Caco-2 (cell line): ENCODE results near the gene GADD45GIP1. TPM values are rescaled to one million over a fixed set of nuclear protein-coding genes. Genes with fewer than 3 reads are reported as not detected.

ENCODE experiments used
- BruUV-seq: library from RNA; stranded (reverse); fragments of 400-500 nt; replicated peaks from 2 replicates; lab custom pipeline; 2021; lab: Mats Ljungman, UMichigan
- CTCF ChIA-PET: fragments of 300-600 bp; sonication (Branson Sonifier 250); formaldehyde crosslinking; loops from one replicate; lab custom pipeline; 2022; ENCODE audit warnings: antibody characterized with exemption; lab: Charles Lee
- POLR2A ChIA-PET: fragments of 300-600 bp; sonication (Branson Sonifier 250); formaldehyde crosslinking; loops from one replicate; lab custom pipeline; 2022; ENCODE audit warnings: antibody characterized with exemption; lab: Charles Lee
- DNase-seq, 2 experiments: peaks; one replicate each; pipeline versions ENCODE4 v3.0.0 to v3.0.0-alpha.2; 2020 to 2022
- H3K27me3 ChIP-seq: replicated peaks from 2 replicates; pipeline ENCODE4 v1.6.0; 2011; ENCODE audit warnings: low read length; ENCODE audit not compliant: control insufficient read depth, insufficient read depth
- H3K36me3 ChIP-seq: 2 replicates; pipeline ENCODE4 v1.5.1; 2011; ENCODE audit warnings: low read length; ENCODE audit not compliant: control insufficient read depth, insufficient read depth
- H3K4me1 ChIP-seq: fragments of 250-450 bp; sonication (Bioruptor Pico); 2 replicates; pipeline ENCODE4 v1.5.1; 2020; ENCODE audit warnings: mild to moderate bottlenecking
- H3K4me3 ChIP-seq: 2 replicates; pipeline ENCODE4 v1.5.1; 2011; ENCODE audit warnings: low read depth, mild to moderate bottlenecking, control low read depth, low read length
- H3K9me3 ChIP-seq: fragments of 250-450 bp; sonication (Bioruptor Pico); 2 replicates; pipeline ENCODE4 v1.5.1; 2020; ENCODE audit warnings: mild to moderate bottlenecking, moderate library complexity
- H3K27ac Mint-ChIP-seq: one replicate; pipeline ENCODE4 v1.8.0; 2022; ENCODE audit warnings: mixed read lengths; ENCODE audit not compliant: unreplicated experiment
- H3K27me3 Mint-ChIP-seq: one replicate; pipeline ENCODE4 v1.8.0; 2022; ENCODE audit warnings: mixed read lengths; ENCODE audit not compliant: insufficient read depth, unreplicated experiment
- H3K36me3 Mint-ChIP-seq: one replicate; pipeline ENCODE4 v1.8.0; 2022; ENCODE audit warnings: mild to moderate bottlenecking, mixed read lengths; ENCODE audit not compliant: insufficient read depth, unreplicated experiment
- H3K4me1 Mint-ChIP-seq: one replicate; pipeline ENCODE4 v1.8.0; 2022; ENCODE audit warnings: low read depth, mixed read lengths; ENCODE audit not compliant: unreplicated experiment
- H3K4me3 Mint-ChIP-seq: one replicate; pipeline ENCODE4 v1.8.0; 2022; ENCODE audit warnings: mild to moderate bottlenecking, moderate library complexity, mixed read lengths; ENCODE audit not compliant: unreplicated experiment
- H3K9me3 Mint-ChIP-seq: one replicate; pipeline ENCODE4 v1.8.0; 2022; ENCODE audit warnings: mixed read lengths; ENCODE audit not compliant: unreplicated experiment
- CTCF ChIP-seq, 2 experiments: fragments of 200-600 bp in 1 of 2; IDR thresholded peaks; 1 replicate in 1 of 2; 2 replicates in 1 of 2; pipeline versions ENCODE4 v1.5.1 to v1.8.0; 2011 to 2022; ENCODE audit warnings: antibody characterized with exemption in 1 of 2, control low read depth in 1 of 2, inconsistent platforms in 1 of 2, low read depth in 1 of 2, low read length in 1 of 2, mild to moderate bottlenecking in 1 of 2, moderate library complexity in 1 of 2; ENCODE audit not compliant: insufficient read depth in 1 of 2, severe bottlenecking in 1 of 2, unreplicated experiment in 1 of 2
- intact Hi-C: fragments of 100-400 bp; cut with micrococcal nuclease; formaldehyde crosslinking; loops from one replicate; pipeline ENCODE4 v1.10.0; 2022; ENCODE audit not compliant: unreplicated experiment
- total RNA-seq: library from RNA; stranded (reverse); gene quantifications from 2 replicates; pipeline ENCODE4 v1.2.3, GENCODE V29; 2022

Gene GADD45GIP1
- total RNA-seq, 1 experiment from 2014 or later, result 39.3 TPM

- no peak overlapping the region for H3K27ac Mint-ChIP-seq
- no peak for DNase-seq
- no peaks in the 10 kb centered on the region for H3K9me3 ChIP-seq
- H3K4me3 ChIP-seq, result no peak overlapping the region
- no peaks in the 10 kb centered on the region for H3K9me3 Mint-ChIP-seq
- H3K27me3 ChIP-seq, result no peaks in the 10 kb centered on the region
- BruUV-seq, result no TSS peak
- H3K27me3 Mint-ChIP-seq, result no peaks in the 10 kb centered on the region
- H3K4me1 ChIP-seq, result no peaks in the 10 kb centered on the region
- CTCF ChIA-PET, result no interaction called here
- peaks cover 11% of the 10 kb centered on the region for H3K36me3 Mint-ChIP-seq
- intact Hi-C loops, result no loop called here
- H3K4me1 Mint-ChIP-seq, result no peaks in the 10 kb centered on the region
- no peaks in the 10 kb centered on the region for H3K36me3 ChIP-seq
- POLR2A ChIA-PET, result no interaction called here
- TF ChIP-seq CTCF (IDR thresholded peaks at IDR 0.05; ENCODE audit: insufficient read depth in 1 of 2, low read depth in 1 of 2, low read length in 1 of 2, severe bottlenecking in 1 of 2, unreplicated experiment in 1 of 2), result no peak
- no peak overlapping the region for H3K4me3 Mint-ChIP-seq
These were observed 43.0 kb downstream of the GADD45GIP1 start for GRCh38 chr19:12913851-12914690.

- Histone ChIP-seq H3K4me1 (no peaks in the 10 kb centered on the region), H3K9me3 (no peaks in the 10 kb centered on the region), H3K36me3 (no peaks in the 10 kb centered on the region), H3K4me3 (no peak overlapping the region), H3K27me3 (no peaks in the 10 kb centered on the region)
- intact Hi-C loops, result no loop called here
- H3K4me1 Mint-ChIP-seq, result no peaks in the 10 kb centered on the region
- H3K9me3 Mint-ChIP-seq, result no peaks in the 10 kb centered on the region
- BruUV-seq, result no TSS peak
- CTCF ChIA-PET, result no interaction called here
- H3K27me3 Mint-ChIP-seq, result no peaks in the 10 kb centered on the region
- peaks cover 1% of the 10 kb centered on the region for H3K36me3 Mint-ChIP-seq
- no peak overlapping the region for H3K27ac Mint-ChIP-seq
- no peak for TF ChIP-seq CTCF (IDR thresholded peaks at IDR 0.05; ENCODE audit: insufficient read depth in 1 of 2, low read depth in 1 of 2, low read length in 1 of 2, severe bottlenecking in 1 of 2, unreplicated experiment in 1 of 2)
- POLR2A ChIA-PET, result no interaction called here
- no peak for DNase-seq
- no peak overlapping the region for H3K4me3 Mint-ChIP-seq
These were observed 43.9 kb downstream of the GADD45GIP1 start for GRCh38 chr19:12913011-12913561.

GRCh38 chr19:12912571-12912970, 44.5 kb downstream of the GADD45GIP1 start:
- POLR2A ChIA-PET, result no interaction called here
- intact Hi-C loops, result no loop called here
- CTCF ChIA-PET, result no interaction called here
- no TSS peak for BruUV-seq
- Histone ChIP-seq H3K27me3 (no peaks in the 10 kb centered on the region), H3K9me3 (no peaks in the 10 kb centered on the region), H3K4me1 (no peaks in the 10 kb centered on the region), H3K4me3 (no peak overlapping the region), H3K36me3 (no peaks in the 10 kb centered on the region)
- TF ChIP-seq CTCF (IDR thresholded peaks at IDR 0.05; ENCODE audit: insufficient read depth in 1 of 2, low read depth in 1 of 2, low read length in 1 of 2, severe bottlenecking in 1 of 2, unreplicated experiment in 1 of 2), result no peak
- H3K9me3 Mint-ChIP-seq, result no peaks in the 10 kb centered on the region
- H3K4me3 Mint-ChIP-seq, result no peak overlapping the region
- no peak overlapping the region for H3K27ac Mint-ChIP-seq
- no peaks in the 10 kb centered on the region for H3K4me1 Mint-ChIP-seq
- no peaks in the 10 kb centered on the region for H3K27me3 Mint-ChIP-seq
- H3K36me3 Mint-ChIP-seq, result no peaks in the 10 kb centered on the region
- no peak for DNase-seq
